BJ (cell line): ENCODE results near the gene SGCB. TPM values are rescaled to one million over a fixed set of nuclear protein-coding genes. Genes with fewer than 3 reads are reported as not detected.

ENCODE experiments used
- CTCF ChIA-PET: fragments of 350-600 bp; formaldehyde crosslinking; extraction: SDS; loops from one replicate; lab custom pipeline; 2021; ENCODE audit warnings: antibody characterized with exemption, inconsistent platforms; lab: Yijun Ruan, JAX
- POLR2A ChIA-PET: fragments of 300-600 bp; sonication (Branson Sonifier 250); formaldehyde crosslinking; extraction: SDS; loops from one replicate; lab custom pipeline; 2021; ENCODE audit warnings: antibody characterized with exemption; lab: Charles Lee
- DNase-seq: peaks from one replicate; pipeline ENCODE4 v3.0.0-alpha.2; 2011; ENCODE audit warnings: low read depth
- H3K27me3 ChIP-seq: 2 replicates; pipeline ENCODE4 v1.6.0; 2011; ENCODE audit warnings: low read length; ENCODE audit not compliant: control insufficient read depth, insufficient read depth
- H3K36me3 ChIP-seq: 2 replicates; pipeline ENCODE4 v1.5.1; 2011; ENCODE audit warnings: low read length; ENCODE audit not compliant: control insufficient read depth, insufficient read depth
- H3K4me3 ChIP-seq: 2 replicates; pipeline ENCODE4 v1.5.1; 2011; ENCODE audit warnings: low read depth, mild to moderate bottlenecking, control low read depth, low read length
- polyA plus RNA-seq: library from polyadenylated mRNA; depleted of rRNA; stranded (reverse); fragments of >200 nt; gene quantifications from 2 replicates; pipeline ENCODE4 v1.2.3, GENCODE V29; 2011
- TF ChIP-seq, protein P1 (sequence below): IDR thresholded peaks from 2 replicates; pipeline ENCODE4 v1.5.1; 2011; ENCODE audit warnings: low read depth, mild to moderate bottlenecking, control low read depth, inconsistent platforms, low read length, moderate library complexity; ENCODE audit not compliant: insufficient read depth

SGCB gene
- polyA plus RNA-seq, 1 experiment: 23.3 TPM

DNA sequence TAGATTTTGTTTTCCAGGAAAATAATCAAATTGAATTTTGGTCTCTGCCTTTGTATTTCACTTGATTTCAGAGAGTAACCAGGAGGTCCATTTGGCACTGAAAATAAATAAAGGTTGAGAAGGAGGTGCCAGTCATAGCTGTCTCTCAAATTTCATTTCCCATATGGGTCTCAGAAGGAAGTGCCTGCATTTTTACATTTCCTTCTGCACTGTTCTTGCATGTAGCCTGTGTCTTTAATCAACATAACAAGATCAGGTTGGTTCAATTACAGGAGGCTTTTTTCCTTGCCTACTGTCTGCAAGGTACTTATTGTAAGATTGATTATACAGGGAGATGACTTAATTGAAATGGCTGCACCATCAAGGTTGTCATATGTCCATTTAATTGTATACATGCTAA is 33.7 kb downstream of the SGCB start:
- CTCF ChIA-PET: no interaction called here
- H3K27me3 ChIP-seq: no peaks in the 10 kb centered on the region
- no peak for DNase-seq
- POLR2A ChIA-PET: no interaction called here
- H3K36me3 ChIP-seq: no peaks in the 10 kb centered on the region
- TF ChIP-seq, protein P1, sequence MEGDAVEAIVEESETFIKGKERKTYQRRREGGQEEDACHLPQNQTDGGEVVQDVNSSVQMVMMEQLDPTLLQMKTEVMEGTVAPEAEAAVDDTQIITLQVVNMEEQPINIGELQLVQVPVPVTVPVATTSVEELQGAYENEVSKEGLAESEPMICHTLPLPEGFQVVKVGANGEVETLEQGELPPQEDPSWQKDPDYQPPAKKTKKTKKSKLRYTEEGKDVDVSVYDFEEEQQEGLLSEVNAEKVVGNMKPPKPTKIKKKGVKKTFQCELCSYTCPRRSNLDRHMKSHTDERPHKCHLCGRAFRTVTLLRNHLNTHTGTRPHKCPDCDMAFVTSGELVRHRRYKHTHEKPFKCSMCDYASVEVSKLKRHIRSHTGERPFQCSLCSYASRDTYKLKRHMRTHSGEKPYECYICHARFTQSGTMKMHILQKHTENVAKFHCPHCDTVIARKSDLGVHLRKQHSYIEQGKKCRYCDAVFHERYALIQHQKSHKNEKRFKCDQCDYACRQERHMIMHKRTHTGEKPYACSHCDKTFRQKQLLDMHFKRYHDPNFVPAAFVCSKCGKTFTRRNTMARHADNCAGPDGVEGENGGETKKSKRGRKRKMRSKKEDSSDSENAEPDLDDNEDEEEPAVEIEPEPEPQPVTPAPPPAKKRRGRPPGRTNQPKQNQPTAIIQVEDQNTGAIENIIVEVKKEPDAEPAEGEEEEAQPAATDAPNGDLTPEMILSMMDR: no peak
- H3K4me3 ChIP-seq: no peak overlapping the region

DNA sequence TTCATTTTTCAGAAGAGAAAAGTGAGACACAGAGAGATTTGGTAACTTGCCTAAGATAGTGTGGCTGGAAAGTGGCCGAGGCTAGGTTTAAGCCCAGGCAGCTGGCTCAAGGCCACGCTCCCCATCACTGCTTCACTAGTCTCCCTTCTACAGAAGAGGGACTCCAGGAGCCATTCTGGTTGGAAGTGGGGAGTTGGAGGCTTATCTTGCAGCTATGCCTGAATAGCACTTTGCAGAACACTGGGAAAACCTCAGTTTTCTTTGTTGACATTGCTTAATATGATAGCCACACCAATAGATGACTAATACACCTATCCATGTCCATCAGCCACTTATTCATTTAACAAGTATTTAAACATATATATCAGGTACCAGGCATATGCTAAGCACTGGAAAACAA is 36.5 kb downstream of the SGCB start:
- H3K4me3 ChIP-seq: no peak overlapping the region
- ChIA-PET CTCF (no interaction called here), POLR2A (no interaction called here)
- no peak for DNase-seq
- no peaks in the 10 kb centered on the region for H3K27me3 ChIP-seq
- no peaks in the 10 kb centered on the region for H3K36me3 ChIP-seq
- TF ChIP-seq, protein P1: no peak

DNA sequence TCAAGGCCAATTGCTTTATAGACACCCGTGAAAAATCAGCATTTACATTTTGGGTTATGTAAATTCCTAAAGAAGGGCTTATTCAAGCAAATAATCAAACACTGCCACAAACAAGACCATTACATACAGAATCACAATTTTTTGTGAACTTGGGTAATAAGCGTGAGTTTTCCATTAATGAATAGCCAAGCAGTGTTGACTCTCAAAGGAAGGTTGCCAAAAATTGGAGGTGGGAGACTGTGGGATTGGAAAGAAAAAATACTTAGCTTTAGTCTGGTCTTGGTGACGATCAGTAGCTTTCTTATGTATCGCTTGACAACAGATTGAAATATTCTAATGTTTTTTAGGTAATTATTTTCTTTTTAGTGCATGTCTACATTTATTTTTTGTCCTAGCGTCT is 38.8 kb downstream of the SGCB start:
- TF ChIP-seq, protein P1: no peak
- H3K27me3 ChIP-seq: no peaks in the 10 kb centered on the region
- no peak overlapping the region for H3K4me3 ChIP-seq
- ChIA-PET CTCF (no interaction called here), POLR2A (no interaction called here)
- no peak for DNase-seq
- no peaks in the 10 kb centered on the region for H3K36me3 ChIP-seq

DNA sequence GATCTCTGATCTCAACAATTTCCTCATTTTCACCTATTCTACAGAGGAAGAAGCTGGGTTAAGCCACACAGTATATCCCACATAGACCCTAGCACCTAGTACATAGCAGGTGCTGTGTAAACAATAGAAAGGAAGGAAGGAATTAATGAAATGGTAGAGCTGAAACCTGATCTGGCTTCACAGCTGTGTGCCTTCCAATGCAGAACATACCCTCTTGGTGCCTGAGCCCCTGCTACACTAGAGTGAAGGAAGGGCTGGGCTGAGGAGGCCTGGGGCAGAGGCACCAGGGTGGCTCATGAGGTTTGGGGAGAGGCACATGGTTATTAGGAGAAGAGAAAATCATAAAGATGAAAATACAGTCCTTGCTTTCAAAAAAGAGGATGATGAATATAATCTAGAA is 39.3 kb downstream of the SGCB start:
- TF ChIP-seq, protein P1: no peak
- Histone ChIP-seq H3K27me3 (no peaks in the 10 kb centered on the region), H3K4me3 (no peak overlapping the region), H3K36me3 (no peaks in the 10 kb centered on the region)
- ChIA-PET CTCF (no interaction called here), POLR2A (no interaction called here)
- DNase-seq: no peak

DNA sequence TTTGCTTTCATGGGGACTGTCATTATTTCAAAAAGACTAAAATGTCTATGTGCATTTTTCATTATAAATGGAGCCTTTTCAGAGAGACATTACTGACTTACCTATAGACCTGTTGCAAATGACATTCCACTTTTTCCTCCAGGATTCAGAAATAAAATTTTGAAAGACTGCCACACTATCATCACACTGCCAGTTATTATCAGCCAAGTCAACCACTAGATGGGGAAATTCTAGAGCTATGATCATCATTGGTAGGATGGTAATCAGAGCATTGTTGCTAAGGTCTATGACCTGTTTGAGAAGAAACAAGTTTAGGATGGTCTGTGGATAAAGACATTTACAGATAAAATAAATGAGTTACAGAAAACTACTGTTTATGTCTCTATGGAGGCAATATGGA is 40.5 kb downstream of the SGCB start:
- CTCF ChIA-PET: interaction anchor here (1.1 kb wide), 1 partner anchor 18 kb away, joined by 3 read pairs; no protein-coding TSS in a partner anchor
- TF ChIP-seq, protein P1: no peak
- Histone ChIP-seq H3K4me3 (no peak overlapping the region), H3K27me3 (no peaks in the 10 kb centered on the region), H3K36me3 (no peaks in the 10 kb centered on the region)
- DNase-seq: no peak
- POLR2A ChIA-PET: no interaction called here
